Aorta (tissue), 5 donors: ENCODE data around the gene MYO9B. TPM values are rescaled to one million over a fixed set of nuclear protein-coding genes. Genes with fewer than 3 reads are reported as not detected.
A peak's percentile ranks its signal among the peaks of the same experiment; 100 is the strongest.

Experiments
- ATAC-seq: fragments of 200-7000 bp; cut with Tn5 transposase; one replicate; pipeline ENCODE4 v1.9.1; 2022; ENCODE audit warnings: moderate library complexity; ENCODE audit not compliant: low FRiP score
- DNase-seq, 2 donors: peaks; one replicate each; pipeline ENCODE4 v3.0.0-alpha.2; 2020
- H3K27ac ChIP-seq, 2 donors: one replicate each; pipeline ENCODE4 v1.5.1; 2013; ENCODE audit warnings: low read length in 2 of 2, mild to moderate bottlenecking in 2 of 2, moderate library complexity in 2 of 2, control low read depth in 1 of 2, inconsistent platforms in 1 of 2, low read depth in 1 of 2
- H3K27me3 ChIP-seq, 2 donors: one replicate each; pipeline ENCODE4 v1.6.1; 2013; ENCODE audit warnings: control low read depth in 1 of 2, low read length in 1 of 2, mild to moderate bottlenecking in 1 of 2, moderate library complexity in 1 of 2; ENCODE audit not compliant: insufficient read depth in 2 of 2, control insufficient read depth in 1 of 2
- H3K36me3 ChIP-seq, 2 donors: one replicate each; pipeline ENCODE4 v1.6.1; 2013; ENCODE audit warnings: control low read depth in 1 of 2, low read length in 1 of 2, mild to moderate bottlenecking in 1 of 2; ENCODE audit not compliant: insufficient read depth in 2 of 2, control insufficient read depth in 1 of 2
- H3K4me1 ChIP-seq, 2 donors: one replicate each; pipeline ENCODE4 v1.6.1; 2013; ENCODE audit warnings: low read length in 2 of 2, control low read depth in 1 of 2, mild to moderate bottlenecking in 1 of 2, moderate library complexity in 1 of 2; ENCODE audit not compliant: insufficient read depth in 2 of 2, control insufficient read depth in 1 of 2
- H3K4me3 ChIP-seq, 2 donors: one replicate each; pipeline ENCODE4 v1.5.1; 2013; ENCODE audit warnings: low read length in 2 of 2, control low read depth in 1 of 2, mild to moderate bottlenecking in 1 of 2
- H3K9me3 ChIP-seq: one replicate; pipeline ENCODE4 v1.6.1; 2013; ENCODE audit warnings: mild to moderate bottlenecking, low read length; ENCODE audit not compliant: control insufficient read depth
- WGBS, 2 donors: extraction: QIAGEN DNeasy Blood & Tissue Kit; methylation state at CpG; one replicate each; pipeline ENCODE4 v1.1.7; 2013; 5-methylcytosine and 5-hydroxymethylcytosine counted together
- intact Hi-C, 2 donors: fragments of 100-400 bp; cut with DNase I; formaldehyde crosslinking; loops; one replicate each; pipeline versions ENCODE4 v1.14.2 to v1.15.0; 2022
- polyA plus RNA-seq, 2 donors: library from polyadenylated mRNA; stranded (reverse); fragments of 200-250 nt; gene quantifications; one replicate each; pipeline ENCODE4 v1.2.3, GENCODE V29; 2013
- total RNA-seq, 2 donors: library from RNA; stranded (reverse); fragmentation: NEBNext Ultra II Directional; extraction: Animal tissue kit (Norgen Biotek cat#: 25700); gene quantifications; one replicate each; pipeline ENCODE4 v1.2.1, GENCODE V29; 2021
- donor health status: healthy with polysubstance abuse.
- donor health status: Bipolar disorder and iron deficiency.
- donor health status: DM: no; HTN: no; CAD: no.
- donor health status: DM: no; HTN: no; CAD: no.
- donor health status: DM: yes; HTN: yes; CAD: no.

Gene MYO9B
- total and polyA plus RNA-seq, 4 donors, result 34.3 to 183 (median 171) TPM

DNA sequence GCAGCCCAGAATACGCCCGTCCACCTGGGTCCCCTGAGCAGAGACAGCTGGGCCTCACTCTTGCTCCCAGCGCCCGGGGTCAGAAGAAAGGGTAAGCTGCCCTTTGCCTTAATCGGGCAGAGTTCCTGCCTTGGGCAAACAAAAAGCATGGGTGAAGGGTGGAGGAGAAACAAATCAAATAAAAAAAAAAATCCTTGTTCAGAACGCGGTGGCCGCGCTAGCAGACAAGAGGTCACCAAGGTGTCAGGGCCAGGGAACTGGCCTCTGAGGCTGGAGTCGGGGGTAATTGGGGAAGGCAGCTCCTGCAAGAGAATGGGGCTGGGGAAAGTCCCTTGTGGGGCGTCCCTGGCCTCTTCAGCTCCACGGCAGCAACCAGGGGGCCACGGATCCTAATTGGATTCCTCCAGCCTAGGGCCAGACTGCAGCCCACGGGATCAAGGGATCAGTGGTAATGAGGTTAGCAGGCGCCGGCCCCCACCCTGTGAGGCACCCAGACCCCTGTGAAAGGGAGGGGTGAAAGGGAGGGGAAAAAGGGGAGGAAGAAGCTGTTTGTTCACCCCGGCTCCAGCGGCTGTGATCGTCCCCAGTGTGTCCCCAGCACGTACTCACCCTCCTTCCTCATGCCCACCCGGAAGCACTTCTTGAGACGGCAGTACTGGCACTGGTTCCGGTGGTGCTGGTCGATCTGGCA is 164.6 kb downstream of the MYO9B start:
- Histone ChIP-seq H3K27me3 (no peaks in the 10 kb centered on the region), H3K4me3 (no peak overlapping the region), H3K27ac (no peak overlapping the region), H3K9me3 (no peaks in the 10 kb centered on the region), H3K4me1 (no peaks in the 10 kb centered on the region), H3K36me3 (no peaks in the 10 kb centered on the region)
- no peak for DNase-seq
- intact Hi-C loops, result no loop called here
- WGBS, 2 donors, result 68 to 72% methylated on average over 24 of the region's 24 CpGs
- ATAC-seq, result no peak

DNA sequence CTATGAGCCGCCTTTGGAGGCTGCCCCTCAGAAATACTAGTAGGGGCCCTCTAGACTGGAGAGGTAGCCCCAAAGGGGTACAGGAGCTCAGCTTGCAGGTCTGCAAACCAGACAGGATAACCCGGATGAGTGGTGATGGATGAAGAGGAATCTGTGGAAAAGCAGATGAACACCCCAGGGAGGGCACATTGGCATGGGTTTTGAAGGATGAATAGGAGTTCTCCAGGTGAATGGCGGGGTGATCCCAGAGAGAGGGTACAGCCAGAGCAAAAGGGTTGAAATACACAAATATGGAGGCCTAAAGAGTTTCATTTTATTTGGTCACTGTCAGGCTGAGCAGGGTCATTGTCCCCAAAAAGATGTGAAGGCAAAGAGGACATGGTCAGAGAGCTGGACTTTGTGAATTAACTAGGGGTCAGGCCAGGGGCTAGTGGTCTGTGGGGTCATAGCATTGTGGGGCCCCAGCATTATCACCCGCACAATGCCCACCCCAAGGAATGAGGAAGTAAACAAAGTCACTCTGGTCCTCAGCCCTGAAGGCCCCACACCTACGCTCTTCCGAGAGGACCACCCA is 165.3 kb downstream of the MYO9B start:
- Histone ChIP-seq H3K27ac (peak overlapping the region in 1 of 2 donors; percentile 29), H3K4me1 (no peaks in the 10 kb centered on the region), H3K9me3 (no peaks in the 10 kb centered on the region), H3K4me3 (no peak overlapping the region), H3K27me3 (no peaks in the 10 kb centered on the region), H3K36me3 (no peaks in the 10 kb centered on the region)
- ATAC-seq (no peak), DNase-seq (no peak)
- WGBS, 2 donors, result 93 to 97% methylated on average over 6 of the region's 6 CpGs
- intact Hi-C loops, result no loop called here

DNA sequence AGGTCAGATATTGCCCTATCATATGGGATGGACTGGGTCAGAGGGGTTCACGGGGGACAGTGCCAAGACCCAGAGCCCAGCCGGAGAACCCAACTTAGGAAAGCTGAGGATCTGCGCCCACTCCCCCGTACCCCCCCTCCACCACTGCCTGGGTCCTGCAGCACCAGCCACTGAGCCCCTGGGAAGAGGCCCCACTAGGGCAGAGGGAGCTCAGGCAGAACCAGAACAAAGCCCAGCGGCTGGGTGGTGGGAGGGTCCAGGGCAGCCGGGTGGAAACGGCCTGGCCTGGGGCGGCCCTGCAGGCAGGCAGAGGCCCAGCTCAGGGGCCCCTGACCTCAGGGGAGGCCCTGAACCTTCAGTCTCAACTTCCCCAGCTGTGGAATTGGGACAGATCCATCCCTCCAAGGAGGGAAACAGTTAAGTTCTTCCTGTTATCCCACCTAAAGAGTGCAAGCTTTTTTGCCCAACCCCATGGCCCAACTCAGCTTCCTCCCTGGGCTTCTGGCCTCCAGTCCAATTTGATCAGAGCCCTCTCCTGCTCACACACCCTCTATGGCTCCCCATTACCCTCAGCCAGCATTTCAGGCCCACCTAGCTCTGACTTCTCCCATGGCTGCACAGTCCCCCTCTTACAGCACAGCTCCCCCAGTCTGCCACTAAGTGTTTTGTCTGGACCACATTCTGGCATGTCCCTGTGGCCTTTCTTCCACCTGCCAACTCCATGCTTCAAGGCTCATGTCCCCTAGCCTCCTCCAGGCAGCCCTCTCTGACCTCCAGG is 167.0 kb downstream of the MYO9B start:
- H3K36me3 ChIP-seq, result no peaks in the 10 kb centered on the region
- intact Hi-C loops, result no loop called here
- no peaks in the 10 kb centered on the region for H3K4me1 ChIP-seq
- H3K27ac ChIP-seq, result peak overlapping the region in 1 of 2 donors; percentile 14
- no peak overlapping the region for H3K4me3 ChIP-seq
- WGBS, 2 donors, result 62 to 63% methylated on average over 8 of the region's 8 CpGs
- DNase-seq, result no peak
- ATAC-seq, result no peak
- no peaks in the 10 kb centered on the region for H3K9me3 ChIP-seq
- H3K27me3 ChIP-seq, result no peaks in the 10 kb centered on the region

DNA sequence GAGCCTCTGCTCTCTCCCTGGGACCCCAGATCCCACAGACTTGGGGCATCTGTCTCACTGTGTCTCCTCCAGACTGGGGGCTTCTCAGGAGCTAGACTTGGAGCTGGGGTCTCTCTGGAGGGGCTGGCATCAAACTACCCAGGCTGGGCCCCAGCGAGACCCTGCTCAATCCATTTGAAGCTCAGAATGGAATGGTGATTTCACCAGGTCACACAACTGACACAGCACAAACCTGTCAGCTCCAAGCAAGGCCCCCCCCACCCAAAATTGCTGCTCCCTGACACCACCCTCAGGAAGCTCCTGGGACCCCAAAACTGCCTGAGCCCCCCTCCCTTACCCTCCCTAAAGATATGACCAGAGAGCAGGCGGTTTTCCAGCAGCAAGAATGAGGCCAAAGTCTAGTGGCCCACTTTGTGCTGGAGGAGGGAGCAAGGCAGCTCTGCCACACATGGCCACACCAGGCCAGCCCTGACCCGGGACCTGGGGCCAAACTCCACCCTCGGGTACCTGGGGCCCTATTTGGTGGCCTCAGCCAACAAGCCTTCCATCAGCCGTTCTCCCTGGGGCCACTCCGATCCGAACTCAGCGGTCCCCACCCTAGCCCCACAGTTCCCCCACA is 167.7 kb downstream of the MYO9B start:
- no peaks in the 10 kb centered on the region for H3K9me3 ChIP-seq
- 20 to 23% methylated on average over 8 of the region's 8 CpGs for WGBS, 2 donors
- peak overlapping the region; percentile 76 to 86 for H3K4me3 ChIP-seq
- intact Hi-C loops, result no loop called here
- no peak for DNase-seq
- H3K36me3 ChIP-seq, result no peaks in the 10 kb centered on the region
- H3K27me3 ChIP-seq, result no peaks in the 10 kb centered on the region
- peak overlapping the region in 1 of 2 donors; percentile 0 for H3K27ac ChIP-seq
- no peak for ATAC-seq
- H3K4me1 ChIP-seq, result no peaks in the 10 kb centered on the region

DNA sequence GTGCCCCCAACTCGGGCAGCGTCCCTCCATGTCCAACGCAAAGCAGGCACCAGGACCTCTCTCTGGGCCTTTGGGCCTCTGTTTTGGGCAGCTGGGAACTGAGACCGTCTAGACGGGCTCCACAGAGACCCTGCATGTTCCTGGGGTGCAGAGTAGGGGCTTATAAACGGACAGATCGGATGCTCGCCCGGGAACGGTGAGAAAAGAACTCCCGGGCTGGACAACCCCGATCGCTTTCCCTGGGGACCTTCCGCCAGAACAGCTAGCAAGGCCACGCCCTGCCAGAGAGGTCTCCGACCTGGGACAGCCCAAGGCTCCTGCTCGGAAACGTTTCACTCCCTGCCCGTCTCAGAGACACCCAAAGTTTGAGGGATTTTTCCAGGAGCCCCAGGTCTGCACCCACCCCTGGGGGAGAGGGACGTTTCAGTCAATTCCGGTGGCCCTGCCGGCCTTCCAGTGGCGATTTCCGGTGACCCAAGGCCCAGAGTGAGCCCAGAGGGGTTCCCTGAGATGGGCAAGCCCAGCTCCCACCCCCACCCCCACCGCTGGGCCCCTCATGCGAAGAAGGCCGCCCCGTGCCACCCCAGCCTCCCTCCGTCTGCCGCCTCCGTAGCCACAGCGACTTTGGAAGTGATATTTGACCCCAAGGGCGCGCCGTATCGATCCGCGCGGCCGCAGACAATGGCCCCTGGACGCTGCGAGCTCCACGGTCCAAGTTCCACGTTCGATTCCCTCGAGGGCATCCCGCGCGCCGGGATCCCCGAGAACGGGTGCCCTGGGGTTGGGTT is 168.4 kb downstream of the MYO9B start:
- H3K4me3 ChIP-seq, result peak overlapping the region; percentile 76 to 86
- DNase-seq, result peak; percentile 78 to 88
- WGBS, 2 donors, result 1 to 4% methylated on average over 52 of the region's 52 CpGs
- no peaks in the 10 kb centered on the region for H3K36me3 ChIP-seq
- intact Hi-C loops, result no loop called here
- no peaks in the 10 kb centered on the region for H3K4me1 ChIP-seq
- peak; percentile 30 for ATAC-seq
- H3K9me3 ChIP-seq, result no peaks in the 10 kb centered on the region
- peak overlapping the region in 1 of 2 donors; percentile 0 for H3K27ac ChIP-seq
- H3K27me3 ChIP-seq, result no peaks in the 10 kb centered on the region

DNA sequence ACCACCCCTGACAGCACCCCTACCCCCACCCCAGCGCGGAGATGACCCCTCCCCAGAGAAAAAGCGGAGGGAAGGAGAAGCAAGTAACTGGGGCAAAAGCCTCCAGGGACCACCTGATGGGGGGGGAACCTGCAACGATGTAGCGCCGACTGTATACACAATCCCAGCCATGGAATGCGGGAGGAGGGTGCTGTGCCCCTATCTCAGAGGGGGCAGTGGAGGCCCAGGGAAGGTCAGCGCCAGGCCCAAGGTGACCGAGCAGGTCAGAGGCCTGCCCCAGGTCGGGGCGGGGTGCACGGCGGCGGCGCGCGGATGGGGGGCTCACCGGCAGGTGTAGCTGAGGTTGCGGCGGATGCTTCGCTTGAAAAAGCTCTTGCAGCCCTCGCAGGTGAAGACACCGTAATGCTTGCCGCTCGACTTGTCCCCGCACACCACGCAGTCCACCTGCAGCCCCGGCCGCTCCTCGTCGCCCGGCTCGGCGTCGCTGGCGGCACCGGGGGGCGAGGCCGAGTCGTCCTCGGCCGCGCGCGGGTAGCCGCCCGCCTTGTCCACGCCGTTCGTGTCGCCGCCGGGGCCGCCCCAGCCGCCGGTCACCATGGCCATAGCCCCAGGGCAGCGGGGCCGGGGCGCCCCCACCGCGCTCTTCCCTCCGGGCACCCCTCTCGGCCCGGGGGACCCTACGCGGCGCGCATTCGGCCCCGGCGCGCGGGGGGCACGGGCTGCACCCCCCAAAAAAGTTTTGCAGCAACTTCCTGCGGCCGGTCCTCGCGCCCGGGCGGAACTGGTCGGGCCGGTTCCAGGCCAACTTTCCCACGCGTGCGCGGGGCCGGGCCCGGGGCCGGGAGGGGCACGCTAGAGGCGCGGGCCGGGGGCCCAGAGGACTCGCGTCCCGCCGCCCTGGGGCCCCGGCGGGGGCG is 169.3 kb downstream of the MYO9B start:
- Histone ChIP-seq H3K36me3 (no peaks in the 10 kb centered on the region), H3K27ac (peak overlapping the region in 1 of 2 donors; percentile 11), H3K4me1 (no peaks in the 10 kb centered on the region), H3K4me3 (peak overlapping the region; percentile 76 to 86), H3K9me3 (no peaks in the 10 kb centered on the region), H3K27me3 (no peaks in the 10 kb centered on the region)
- intact Hi-C loops, result no loop called here
- ATAC-seq (no peak), DNase-seq (peak in 1 of 2 donors; percentile 64)
- 1% methylated on average over 66 to 100 of the region's 100 CpGs for WGBS, 2 donors

DNA sequence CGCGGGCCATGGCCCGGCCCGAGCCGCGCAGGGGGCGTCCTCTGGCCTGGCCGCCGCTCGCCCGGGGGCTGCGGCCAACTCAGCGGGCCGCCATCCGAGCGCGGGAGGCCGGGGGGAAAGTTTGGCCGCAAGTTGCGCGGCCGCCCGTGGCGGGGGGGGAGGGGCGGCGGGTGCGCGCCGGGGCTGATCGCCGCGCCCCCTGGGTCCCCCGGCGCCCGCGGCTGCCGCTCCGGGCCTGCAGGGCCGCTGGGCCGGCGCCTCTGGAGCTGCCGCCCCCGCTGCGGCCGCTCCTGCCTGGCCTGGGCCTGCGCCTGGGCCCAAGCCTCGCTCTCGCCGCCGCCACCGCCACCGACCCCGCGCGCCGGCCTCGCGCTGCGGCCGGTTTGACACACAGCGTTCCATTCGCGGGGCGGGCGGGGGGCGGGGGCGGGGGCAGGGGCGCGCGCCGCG is 170.0 kb downstream of the MYO9B start, which contains the start of gene NR2F6:
TSS of gene NR2F6 (minus strand) at position 385 of the 450 bp plus-strand sequence. CDS start 699 bp downstream, outside the sequence.
- DNase-seq (no peak), ATAC-seq (no peak)
- peak within 1 kb of the TSS in 1 of 2 donors; percentile 11 for H3K27ac ChIP-seq
- WGBS, 2 donors, result 1% methylated on average over 14 to 72 of the region's 72 CpGs
- no peaks in the 10 kb centered on the region for H3K4me1 ChIP-seq
- intact Hi-C loops, result no loop called here
- H3K4me3 ChIP-seq, result peak within 1 kb of the TSS; percentile 76 to 86
- no peaks in the 10 kb centered on the region for H3K36me3 ChIP-seq
- H3K27me3 ChIP-seq, result no peaks in the 10 kb centered on the region
- H3K9me3 ChIP-seq, result no peaks in the 10 kb centered on the region
